SU-DHL-6 (cell line): ENCODE results near the gene ZNF281.

Experiments
- H2AFZ ChIP-seq: fragments of 200-600 bp; sonication (generic); 2 replicates; pipeline ENCODE4 v1.6.1; 2014; ENCODE audit warnings: low read depth, mild to moderate bottlenecking, moderate library complexity, mixed read lengths, antibody characterized with exemption, low read length; ENCODE audit not compliant: severe bottlenecking
- H3F3A ChIP-seq: fragments of 200-600 bp; shearing (Covaris generic); 2 replicates; pipeline ENCODE4 v1.6.0; 2016; ENCODE audit warnings: antibody characterized with exemption, mild to moderate bottlenecking; ENCODE audit not compliant: insufficient read depth
- H3K27ac ChIP-seq: fragments of 200-600 bp; sonication (generic); 2 replicates; pipeline ENCODE4 v1.5.1; 2016; ENCODE audit warnings: low read depth, mild to moderate bottlenecking, low read length, moderate library complexity, mixed read lengths
- H3K27me3 ChIP-seq: fragments of 200-600 bp; sonication (generic), shearing (Covaris generic); 2 replicates; pipeline ENCODE4 v1.6.0; 2014; ENCODE audit warnings: mild to moderate bottlenecking, low read length
- H3K36me3 ChIP-seq: fragments of 200-600 bp; sonication (generic); 2 replicates; pipeline ENCODE4 v1.6.1; 2014; ENCODE audit warnings: mild to moderate bottlenecking, low read length, mixed read lengths
- H3K4me2 ChIP-seq: fragments of 300-600, 200-600 bp; shearing (Covaris generic), sonication (generic); 2 replicates; pipeline ENCODE4 v1.6.0; 2014; ENCODE audit warnings: low read length, low read depth, mild to moderate bottlenecking; ENCODE audit not compliant: poor library complexity, severe bottlenecking
- H3K4me3 ChIP-seq: fragments of 200-600 bp; sonication (generic); 2 replicates; pipeline ENCODE4 v1.5.1; 2014; ENCODE audit warnings: antibody characterized with exemption, low read length, mild to moderate bottlenecking, mixed read lengths; ENCODE audit not compliant: insufficient read depth, poor library complexity, severe bottlenecking
- H3K79me2 ChIP-seq: fragments of 200-600 bp; sonication (generic); 2 replicates; pipeline ENCODE4 v1.6.1; 2014; ENCODE audit warnings: mild to moderate bottlenecking, low read length, moderate library complexity; ENCODE audit not compliant: insufficient read depth
- H3K9ac ChIP-seq: fragments of 200-600 bp; sonication (generic); 2 replicates; pipeline ENCODE4 v1.7.0; 2014; ENCODE audit warnings: mild to moderate bottlenecking, low read length
- H3K9me2 ChIP-seq: fragments of 200-600 bp; sonication (generic); replicated peaks from 2 replicates; pipeline ENCODE4 v1.6.1; 2014; ENCODE audit warnings: low read length; ENCODE audit not compliant: insufficient read depth
- H3K9me3 ChIP-seq: fragments of 200-600 bp; sonication (generic); 2 replicates; pipeline ENCODE4 v1.6.1; 2014; ENCODE audit warnings: low read length, mixed read lengths; ENCODE audit not compliant: insufficient read depth
- H4K20me1 ChIP-seq: fragments of 200-600 bp; sonication (generic); 2 replicates; pipeline ENCODE4 v1.6.1; 2014; ENCODE audit warnings: low read depth, mild to moderate bottlenecking, antibody characterized with exemption, low read length, moderate library complexity, mixed read lengths
- CTCF ChIP-seq: fragments of 200-600 bp; sonication (generic); IDR thresholded peaks from one replicate; pipeline ENCODE4 v1.5.1; 2017; ENCODE audit warnings: antibody characterized with exemption, mild to moderate bottlenecking, low read length, moderate library complexity; ENCODE audit not compliant: insufficient read depth, poor library complexity, severe bottlenecking
- EZH2phosphoT487 ChIP-seq: fragments of 200-600 bp; sonication (generic), shearing (Covaris generic); conservative IDR thresholded peaks from 2 replicates; pipeline ENCODE4 v1.6.1; 2018; ENCODE audit warnings: mild to moderate bottlenecking, antibody characterized with exemption, low read length, moderate library complexity, mixed read lengths

ZNF281 gene

GRCh38 chr1:200406161-200406797 is 3.6 kb downstream of the ZNF281 start:
- TF ChIP-seq CTCF (no peak), EZH2phosphoT487 (no peak)
- Histone ChIP-seq H2AFZ (no peak overlapping the region), H3K36me3 (peaks cover 28% of the 10 kb centered on the region; the same call in 1 of the 2 replicates), H3K4me2 (peak overlapping the region; percentile 73), H3K9me3 (no peaks in the 10 kb centered on the region), H3F3A (peaks cover 12% of the 10 kb centered on the region), H3K9me2 (no peaks in the 10 kb centered on the region), H3K4me3 (no peak overlapping the region), H3K9ac (no peak overlapping the region), H3K27ac (no peak overlapping the region), H3K27me3 (no peaks in the 10 kb centered on the region), H3K79me2 (peaks cover 54% of the 10 kb centered on the region), H4K20me1 (peaks cover 14% of the 10 kb centered on the region; the same call in 1 of the 2 replicates)

GRCh38 chr1:200405264-200405663 is 4.6 kb downstream of the ZNF281 start:
- peaks cover 20% of the 10 kb centered on the region; the same call in 1 of the 2 replicates for H4K20me1 ChIP-seq
- H3K4me3 ChIP-seq = no peak overlapping the region
- no peaks in the 10 kb centered on the region for H3K9me2 ChIP-seq
- H2AFZ ChIP-seq = no peak overlapping the region
- peak overlapping the region; percentile 73 for H3K4me2 ChIP-seq
- no peaks in the 10 kb centered on the region for H3K9me3 ChIP-seq
- H3K79me2 ChIP-seq = peaks cover 54% of the 10 kb centered on the region
- peaks cover 2% of the 10 kb centered on the region; the same call in 1 of the 2 replicates for H3F3A ChIP-seq
- H3K36me3 ChIP-seq = peaks cover 28% of the 10 kb centered on the region; the same call in 1 of the 2 replicates
- no peak overlapping the region for H3K27ac ChIP-seq
- H3K27me3 ChIP-seq = no peaks in the 10 kb centered on the region
- H3K9ac ChIP-seq = no peak overlapping the region
- TF ChIP-seq CTCF = no peak
- TF ChIP-seq EZH2phosphoT487 = no peak

- Histone ChIP-seq H4K20me1 (peaks cover 23% of the 10 kb centered on the region; the same call in 1 of the 2 replicates), H3K79me2 (peaks cover 24% of the 10 kb centered on the region)
Observed at GRCh38 chr1:200401708-200402107, 8.1 kb downstream of the ZNF281 start.

More at GRCh38 chr1:200401708-200402107, 8.1 kb downstream of the ZNF281 start:
- Histone ChIP-seq H3K36me3 (peaks cover 25% of the 10 kb centered on the region; the same call in 1 of the 2 replicates), H3K4me3 (no peak overlapping the region), H3K27ac (no peak overlapping the region), H3K9me2 (no peaks in the 10 kb centered on the region), H3K9ac (no peak overlapping the region), H2AFZ (no peak overlapping the region), H3F3A (0 out of 2 replicates have a peak, but pooled peaks cover 4% of the 10 kb centered on the region), H3K9me3 (no peaks in the 10 kb centered on the region), H3K27me3 (no peaks in the 10 kb centered on the region), H3K4me2 (no peak overlapping the region)
- TF ChIP-seq EZH2phosphoT487 (no peak), CTCF (no peak)
